Measurements from ENCODE around the gene PYGO2.

GRCh38 chr1:154910851-154911250 is 50.7 kb downstream of the PYGO2 start:
- TF ChIP-seq MAX (IDR thresholded peaks at IDR 0.05; ENCODE audit: low read depth, low read length) (no peak), MYC (IDR thresholded peaks at IDR 0.05; ENCODE audit: low read depth, low read length) (no peak)
